ENCODE results near the gene MOB1B.

GRCh38 chr4:70925418-70925817 is 23.2 kb downstream of the MOB1B start:
- TF ChIP-seq FOXM1 (IDR thresholded peaks at IDR 0.05; ENCODE audit: borderline replicate concordance), result no peak
- TF ChIP-seq SP1 (IDR thresholded peaks at IDR 0.05), result no peak
- no peak for TF ChIP-seq ELF4 (IDR thresholded peaks at IDR 0.05)
- no peak for TF ChIP-seq SUZ12 (IDR thresholded peaks at IDR 0.05)
- TF ChIP-seq, protein P1, sequence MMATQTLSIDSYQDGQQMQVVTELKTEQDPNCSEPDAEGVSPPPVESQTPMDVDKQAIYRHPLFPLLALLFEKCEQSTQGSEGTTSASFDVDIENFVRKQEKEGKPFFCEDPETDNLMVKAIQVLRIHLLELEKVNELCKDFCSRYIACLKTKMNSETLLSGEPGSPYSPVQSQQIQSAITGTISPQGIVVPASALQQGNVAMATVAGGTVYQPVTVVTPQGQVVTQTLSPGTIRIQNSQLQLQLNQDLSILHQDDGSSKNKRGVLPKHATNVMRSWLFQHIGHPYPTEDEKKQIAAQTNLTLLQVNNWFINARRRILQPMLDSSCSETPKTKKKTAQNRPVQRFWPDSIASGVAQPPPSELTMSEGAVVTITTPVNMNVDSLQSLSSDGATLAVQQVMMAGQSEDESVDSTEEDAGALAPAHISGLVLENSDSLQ (IDR thresholded peaks at IDR 0.05), result no peak

All from HEK293T (cell line).